ENCODE data around the gene ARFGAP2.

Gene ARFGAP2

GRCh38 chr11:47163193-47163592 is 13.5 kb downstream of the ARFGAP2 start:
- Histone ChIP-seq H3K27ac (replicated peaks) (no peak overlapping the region), H3K27me3 (ENCODE audit: insufficient read depth, poor library complexity, severe bottlenecking) (no peaks in the 10 kb centered on the region), H3K4me3 (replicated peaks; ENCODE audit: insufficient read depth, low read length) (no peak overlapping the region)
- TF ChIP-seq REST (IDR thresholded peaks at IDR 0.05; ENCODE audit: insufficient replicate concordance, low read depth) (no peak), GABPA (IDR thresholded peaks at IDR 0.05; ENCODE audit: low read depth) (no peak), POLR2AphosphoS5 (IDR thresholded peaks at IDR 0.05; ENCODE audit: low read depth) (no peak; the same call in 1 of the 2 replicates), SPI1 (IDR thresholded peaks at IDR 0.05; ENCODE audit: borderline replicate concordance, low read depth) (no peak), CTCF (IDR thresholded peaks at IDR 0.05; ENCODE audit: insufficient read depth, low read length) (no peak)
- DNase-seq (ENCODE audit: low read depth in 1 of 2, low spot score in 1 of 2): no peak

GRCh38 chr11:47162426-47162825 is 14.3 kb downstream of the ARFGAP2 start:
- Histone ChIP-seq H3K27ac (replicated peaks) (no peak overlapping the region), H3K4me3 (replicated peaks; ENCODE audit: insufficient read depth, low read length) (no peak overlapping the region), H3K27me3 (ENCODE audit: insufficient read depth, poor library complexity, severe bottlenecking) (no peaks in the 10 kb centered on the region)
- TF ChIP-seq SPI1 (IDR thresholded peaks at IDR 0.05; ENCODE audit: borderline replicate concordance, low read depth) (no peak), REST (IDR thresholded peaks at IDR 0.05; ENCODE audit: insufficient replicate concordance, low read depth) (no peak), POLR2AphosphoS5 (IDR thresholded peaks at IDR 0.05; ENCODE audit: low read depth) (peak; percentile 23; the same call in 1 of the 2 replicates)
- no peak for DNase-seq (ENCODE audit: low read depth in 1 of 2, low spot score in 1 of 2)

GRCh38 chr11:47161890-47162289 is 14.8 kb downstream of the ARFGAP2 start:
- DNase-seq (ENCODE audit: low read depth in 1 of 2, low spot score in 1 of 2): no peak
- Histone ChIP-seq H3K4me3 (replicated peaks; ENCODE audit: insufficient read depth, low read length) (no peak overlapping the region), H3K27ac (replicated peaks) (no peak overlapping the region), H3K27me3 (ENCODE audit: insufficient read depth, poor library complexity, severe bottlenecking) (no peaks in the 10 kb centered on the region)
- TF ChIP-seq POLR2AphosphoS5 (IDR thresholded peaks at IDR 0.05; ENCODE audit: low read depth) (no peak; the same call in none of the 2 replicates), SPI1 (IDR thresholded peaks at IDR 0.05; ENCODE audit: borderline replicate concordance, low read depth) (no peak), CTCF (IDR thresholded peaks at IDR 0.05; ENCODE audit: insufficient read depth, low read length) (no peak), REST (IDR thresholded peaks at IDR 0.05; ENCODE audit: insufficient replicate concordance, low read depth) (no peak), GABPA (IDR thresholded peaks at IDR 0.05; ENCODE audit: low read depth) (no peak)

All from HL-60 (cell line).